H4 (cell line): ENCODE results near the gene ZNF697. TPM values are rescaled to one million over a fixed set of nuclear protein-coding genes. Genes with fewer than 3 reads are reported as not detected.
"Not testable (repeated sequence)": the region's sequence is repeated elsewhere in the genome, so short reads cannot be mapped to it uniquely, and the experiment has no call there.

ENCODE experiments used
- DNase-seq: peaks from one replicate; pipeline ENCODE4 v3.0.0-alpha.2; 2015; ENCODE audit warnings: low spot score
- total RNA-seq: library from RNA; depleted of rRNA; stranded (reverse); fragments of >200 nt; shearing (Covaris generic); gene quantifications from 2 replicates; pipeline ENCODE4 v1.2.3, GENCODE V29; 2014

Gene ZNF697
- total RNA-seq, 1 experiment from 2014 or later, result 5.3 TPM

GRCh38 chr1:119631433-119632102 is 16.5 kb downstream of the ZNF697 start:
- DNase-seq, result peak; percentile 17

- no peak for DNase-seq
Observed at GRCh38 chr1:119631086-119631432, 17.0 kb downstream of the ZNF697 start.

GRCh38 chr1:119626841-119627240 is 21.2 kb downstream of the ZNF697 start:
- DNase-seq, result no peak

GRCh38 chr1:119626011-119626545 is 22.0 kb downstream of the ZNF697 start:
- no peak for DNase-seq

- no peak for DNase-seq
Observed at GRCh38 chr1:119623678-119624077, 24.4 kb downstream of the ZNF697 start.

GRCh38 chr1:119623193-119623515 is 24.9 kb downstream of the ZNF697 start:
- DNase-seq, result no peak

GRCh38 chr1:119622311-119623192 is 25.5 kb downstream of the ZNF697 start:
- no peak for DNase-seq

- DNase-seq, result no peak
Observed at GRCh38 chr1:119621705-119622104, 26.4 kb downstream of the ZNF697 start.

GRCh38 chr1:119617751-119618691 is 30.0 kb downstream of the ZNF697 start:
- no peak for DNase-seq

- DNase-seq, result not testable (repeated sequence)
Observed at GRCh38 chr1:119616748-119617147, 31.3 kb downstream of the ZNF697 start.

GRCh38 chr1:119615100-119615499 is 33.0 kb downstream of the ZNF697 start:
- DNase-seq, result not testable (repeated sequence)

GRCh38 chr1:119613769-119614720 is 34.0 kb downstream of the ZNF697 start:
- peak; percentile 79 for DNase-seq

GRCh38 chr1:119611701-119612113 is 36.4 kb downstream of the ZNF697 start:
- DNase-seq, result peak; percentile 45

GRCh38 chr1:119608816-119609215 is 39.2 kb downstream of the ZNF697 start:
- not testable (repeated sequence) for DNase-seq

- not testable (repeated sequence) for DNase-seq
Observed at GRCh38 chr1:119607087-119607807, 40.8 kb downstream of the ZNF697 start.

GRCh38 chr1:119606394-119606793 is 41.7 kb downstream of the ZNF697 start:
- DNase-seq, result no peak

- no peak for DNase-seq
Observed at GRCh38 chr1:119605686-119606085, 42.4 kb downstream of the ZNF697 start.

GRCh38 chr1:119605080-119605479 is 43.0 kb downstream of the ZNF697 start:
- DNase-seq, result not testable (repeated sequence)

GRCh38 chr1:119603695-119604094 is 44.4 kb downstream of the ZNF697 start:
- DNase-seq, result no peak

GRCh38 chr1:119603241-119603640 is 44.8 kb downstream of the ZNF697 start:
- not testable (repeated sequence) for DNase-seq
